T-helper 9 cell (primary cell): ENCODE data around the gene SLC30A5.
"Not testable (repeated sequence)": the region's sequence is repeated elsewhere in the genome, so short reads cannot be mapped to it uniquely, and the experiment has no call there.

ENCODE experiments used
- DNase-seq: peaks from one replicate; pipeline ENCODE4 v3.0.0-alpha.2; 2020

SLC30A5 gene

DNA sequence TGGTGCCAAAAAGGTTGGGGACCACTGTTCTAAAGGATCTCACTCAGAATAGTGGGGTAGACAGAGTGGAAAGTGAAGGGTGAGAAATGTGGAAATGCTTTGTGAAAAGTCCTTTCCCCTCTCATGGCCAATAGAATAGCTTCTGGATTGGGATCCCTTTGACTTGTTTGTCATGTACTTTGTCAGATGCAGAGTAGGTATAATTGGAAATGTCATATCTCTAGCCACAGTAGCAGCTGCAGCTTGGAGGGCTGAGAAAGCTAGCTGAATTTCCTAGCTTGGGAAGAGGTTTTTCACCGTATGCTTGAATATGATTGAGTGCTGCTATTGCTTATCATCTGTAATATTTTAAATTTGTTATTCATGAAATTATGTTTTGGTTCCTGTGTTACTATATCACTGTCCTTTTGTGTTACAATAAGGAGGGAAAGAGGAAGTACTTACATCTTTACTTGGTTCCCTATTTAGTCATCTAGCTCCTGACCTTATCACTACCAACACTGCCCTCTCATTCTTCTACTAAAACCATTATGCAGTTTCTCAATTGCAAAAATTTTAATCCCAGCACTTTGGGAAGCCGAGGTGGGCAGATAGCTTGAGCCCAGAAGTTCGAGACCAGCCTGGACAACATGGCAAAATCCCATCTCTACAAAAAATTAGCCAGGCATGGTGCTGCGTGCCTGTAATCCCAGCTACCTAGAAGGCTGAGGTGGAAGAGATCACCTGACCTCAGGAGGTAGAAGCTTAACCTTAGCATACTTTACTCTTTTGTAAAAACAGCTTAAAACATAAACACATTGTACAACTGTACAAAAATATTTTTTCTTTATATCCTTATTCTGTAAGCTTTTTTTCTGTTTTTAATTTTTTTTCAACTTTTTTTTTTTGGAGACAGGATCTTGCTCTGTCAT lies 12.4 kb downstream of the SLC30A5 start:
- no peak for DNase-seq

DNA sequence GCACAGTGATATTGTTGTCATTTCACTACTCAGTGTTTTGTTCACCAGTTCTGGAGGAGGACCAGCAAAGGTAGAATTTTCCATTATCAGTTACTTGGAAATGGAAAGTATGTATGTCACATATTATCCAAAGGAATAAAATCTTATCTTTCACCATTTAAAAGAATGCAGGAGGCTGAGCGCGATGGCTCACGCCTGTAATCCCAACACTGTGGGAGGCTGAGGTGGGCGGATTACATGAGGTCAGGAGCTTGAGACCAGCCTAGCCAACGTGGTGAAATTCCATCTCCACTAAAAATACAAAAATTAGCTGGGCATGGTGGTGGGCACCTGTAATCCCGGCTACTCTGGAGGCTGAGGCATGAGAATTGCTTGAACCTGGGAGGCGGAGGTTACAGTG lies 14.6 kb downstream of the SLC30A5 start:
- not testable (repeated sequence) for DNase-seq

DNA sequence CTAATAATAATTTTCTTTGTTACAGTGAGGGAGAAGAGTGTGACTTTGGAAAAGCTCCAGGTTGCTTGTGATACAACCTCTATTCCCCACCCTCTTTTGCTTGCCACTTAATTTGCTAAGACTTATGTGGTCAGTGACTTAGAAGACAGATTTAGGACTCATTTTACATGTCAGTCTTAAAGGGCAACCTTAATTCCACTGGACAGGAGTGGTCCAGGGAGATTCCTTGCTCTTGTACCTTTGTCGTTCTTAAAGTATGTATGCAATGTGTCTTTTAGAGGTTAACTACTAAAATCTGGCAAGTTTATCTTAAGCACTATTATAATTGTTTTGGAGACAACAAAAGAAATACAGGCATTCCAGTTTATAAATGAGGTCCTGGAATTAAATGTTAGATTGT lies 20.0 kb downstream of the SLC30A5 start:
- DNase-seq = no peak

DNA sequence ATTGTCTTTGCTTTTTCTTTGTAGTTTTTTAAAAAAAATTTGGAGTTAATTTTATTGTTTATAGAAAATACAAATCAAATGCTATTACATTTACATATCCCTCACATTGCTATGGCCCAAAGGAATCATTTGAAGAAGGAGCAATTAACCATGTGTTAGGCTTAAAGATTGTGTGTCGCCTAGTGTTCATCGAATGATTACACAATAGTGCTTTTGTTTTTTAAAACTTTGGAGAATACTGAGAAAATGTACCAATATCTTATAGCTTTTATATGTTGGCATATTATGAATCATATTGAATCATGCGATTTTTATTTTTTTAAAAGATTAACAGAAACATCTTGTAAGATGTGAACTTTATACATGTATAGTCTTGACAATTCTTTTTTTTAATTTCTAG lies 21.7 kb downstream of the SLC30A5 start:
- no peak for DNase-seq

DNA sequence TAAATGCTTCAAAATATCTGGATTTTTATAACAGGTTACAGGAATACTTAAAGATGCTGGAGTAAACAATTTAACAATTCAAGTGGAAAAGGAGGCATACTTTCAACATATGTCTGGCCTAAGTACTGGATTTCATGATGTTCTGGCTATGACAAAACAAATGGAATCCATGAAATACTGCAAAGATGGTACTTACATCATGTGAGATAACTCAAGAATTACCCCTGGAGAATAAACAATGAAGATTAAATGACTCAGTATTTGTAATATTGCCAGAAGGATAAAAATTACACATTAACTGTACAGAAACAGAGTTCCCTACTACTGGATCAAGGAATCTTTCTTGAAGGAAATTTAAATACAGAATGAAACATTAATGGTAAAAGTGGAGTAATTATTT lies 35.6 kb downstream of the SLC30A5 start:
- DNase-seq = no peak

DNA sequence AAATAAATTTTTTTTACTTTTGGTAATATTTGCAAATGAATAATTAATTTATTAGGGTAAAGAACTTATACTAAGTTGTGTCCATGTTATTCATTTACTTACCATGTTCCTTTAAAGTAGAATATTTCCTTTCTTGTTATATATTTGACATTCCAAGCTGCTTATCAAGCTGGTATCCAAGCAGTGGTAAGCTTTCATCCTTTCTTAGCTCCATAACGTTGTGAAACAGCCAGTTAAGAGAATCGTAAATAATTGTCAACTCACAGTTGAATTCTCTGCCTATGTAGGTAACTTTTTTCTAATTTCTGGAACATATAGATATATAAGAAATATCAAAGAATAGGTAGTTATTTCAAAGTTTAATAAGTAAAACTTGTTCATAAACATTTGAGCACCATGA lies 36.4 kb downstream of the SLC30A5 start:
- no peak for DNase-seq

DNA sequence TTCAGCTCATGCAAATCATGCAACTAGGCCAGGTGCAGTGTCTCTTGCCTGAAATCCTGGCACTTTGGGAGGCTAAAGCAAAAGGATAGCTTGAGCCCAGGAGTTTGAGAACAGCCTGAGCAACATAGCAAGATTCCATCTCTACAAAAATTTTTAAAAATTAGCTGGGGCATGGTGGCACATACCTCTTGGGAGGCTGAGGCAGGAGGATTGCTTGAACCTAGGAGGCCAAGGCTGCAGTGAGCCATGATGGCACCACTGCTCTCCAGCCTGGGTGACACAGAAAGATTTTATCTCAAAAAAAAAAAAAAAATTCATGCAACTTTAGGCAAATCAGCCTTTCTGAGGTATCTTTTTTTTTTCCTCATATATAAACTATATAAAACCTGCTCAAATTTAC lies 37.5 kb downstream of the SLC30A5 start:
- no peak for DNase-seq

DNA sequence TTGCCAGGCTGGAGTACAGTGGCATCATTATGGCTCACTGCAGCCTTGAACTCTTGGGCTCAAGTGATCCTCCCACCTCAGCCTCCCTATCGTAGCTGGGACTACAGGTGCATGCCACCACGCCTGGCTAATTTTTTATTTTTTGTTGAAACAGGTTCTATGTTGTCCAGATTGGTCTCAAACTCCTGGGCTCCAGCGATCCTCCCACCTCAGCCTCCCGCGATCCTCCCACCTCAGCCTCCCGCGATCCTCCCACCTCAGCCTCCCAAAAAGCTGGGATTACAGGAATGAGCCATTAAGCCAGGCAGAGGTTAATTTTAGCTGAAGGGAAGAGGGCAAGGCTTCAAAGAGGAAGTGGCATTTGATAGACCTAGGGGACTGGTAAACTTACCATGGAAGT lies 40.3 kb downstream of the SLC30A5 start:
- no peak for DNase-seq

DNA sequence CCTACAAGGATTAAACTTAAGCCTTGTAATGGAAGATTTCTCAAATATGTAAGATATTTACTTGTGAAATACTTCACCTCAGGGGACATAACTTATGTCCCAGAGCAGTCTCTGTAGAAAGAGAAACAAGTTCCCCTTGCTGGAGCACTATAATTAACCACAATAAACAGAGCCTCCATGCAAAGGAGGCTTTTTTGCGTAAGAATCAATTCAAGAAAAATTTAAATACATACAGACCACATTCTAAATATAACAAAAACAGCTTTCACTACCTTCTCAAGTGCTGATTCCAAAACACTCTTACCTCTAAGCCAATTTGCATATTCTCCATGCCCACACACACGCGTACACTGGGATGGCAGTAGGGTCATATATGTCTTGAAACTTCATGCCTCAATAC lies 42.5 kb downstream of the SLC30A5 start:
- DNase-seq = no peak

DNA sequence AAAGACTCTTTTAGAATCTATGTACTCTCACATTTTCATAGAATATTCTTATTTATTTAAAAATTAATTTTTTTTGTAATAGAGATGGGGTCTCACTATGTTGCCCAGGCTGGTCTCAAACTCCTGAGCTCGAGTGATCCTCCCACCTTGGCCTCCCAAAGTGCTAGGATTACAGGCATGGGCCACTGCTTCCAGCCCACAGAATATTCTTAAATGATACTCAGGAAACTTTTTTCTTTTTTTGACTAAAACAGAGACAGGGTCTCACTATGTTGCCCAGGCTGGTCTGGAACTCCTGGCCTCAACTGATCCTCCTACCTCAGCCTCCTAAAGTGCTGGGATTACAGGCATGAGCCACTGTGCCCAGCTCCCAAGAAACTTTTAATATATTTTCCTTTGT lies 43.4 kb downstream of the SLC30A5 start:
- not testable (repeated sequence) for DNase-seq

DNA sequence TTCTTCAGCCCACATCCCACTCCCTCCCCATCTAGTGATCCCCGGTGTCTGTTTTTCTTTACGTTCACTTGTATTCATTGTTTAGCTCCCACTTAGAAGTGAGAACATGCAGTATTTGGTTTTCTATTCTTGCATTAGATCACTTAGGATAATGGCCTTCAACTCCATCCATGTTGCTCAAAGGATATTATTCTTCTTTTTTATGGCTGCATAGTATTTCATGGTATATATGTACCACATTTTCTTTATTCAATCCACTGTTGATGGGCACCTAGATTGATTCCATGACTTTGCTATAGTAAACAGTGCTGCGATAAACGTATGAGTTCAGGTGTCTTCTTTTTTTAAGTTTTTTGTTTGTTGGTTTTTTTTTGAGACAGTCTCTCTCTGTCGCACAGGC lies 44.0 kb downstream of the SLC30A5 start:
- no peak for DNase-seq

DNA sequence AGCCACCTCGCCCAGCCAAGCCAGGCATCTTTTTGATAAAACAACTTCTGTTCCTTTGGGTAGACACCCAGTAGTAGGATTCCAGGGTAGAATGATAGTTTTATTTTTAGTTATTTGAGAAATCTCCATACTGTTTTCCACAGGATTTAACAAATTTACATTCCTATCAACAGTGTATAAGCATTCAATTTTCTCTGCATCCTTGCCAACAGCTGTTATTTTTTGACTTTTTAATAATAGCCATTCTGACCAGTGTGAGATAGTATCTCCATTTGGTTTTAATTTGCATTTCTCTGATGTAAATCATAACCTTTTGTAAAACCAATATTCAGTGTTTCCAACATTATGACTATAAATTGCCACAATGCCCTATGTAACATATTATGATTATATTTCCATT lies 45.0 kb downstream of the SLC30A5 start:
- DNase-seq = no peak

DNA sequence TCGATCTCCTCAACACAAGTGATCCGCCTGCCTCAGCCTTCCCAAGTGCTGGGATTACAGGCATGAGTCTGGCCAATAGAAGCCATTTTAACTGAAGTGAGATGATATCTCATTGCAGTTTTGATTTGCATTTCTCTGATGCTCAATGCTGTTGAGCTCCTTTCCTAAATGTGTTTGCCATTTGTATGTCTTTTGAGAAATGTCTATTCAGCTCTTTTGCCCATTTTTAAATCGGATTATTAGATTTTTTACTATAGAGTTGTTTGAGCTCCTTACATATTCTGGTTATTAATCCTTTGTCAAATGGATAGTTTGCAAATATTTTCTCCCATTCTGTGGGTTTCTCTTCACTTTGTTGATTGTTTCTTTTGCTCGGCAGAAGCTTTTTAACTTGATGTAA lies 46.4 kb downstream of the SLC30A5 start:
- not testable (repeated sequence) for DNase-seq

DNA sequence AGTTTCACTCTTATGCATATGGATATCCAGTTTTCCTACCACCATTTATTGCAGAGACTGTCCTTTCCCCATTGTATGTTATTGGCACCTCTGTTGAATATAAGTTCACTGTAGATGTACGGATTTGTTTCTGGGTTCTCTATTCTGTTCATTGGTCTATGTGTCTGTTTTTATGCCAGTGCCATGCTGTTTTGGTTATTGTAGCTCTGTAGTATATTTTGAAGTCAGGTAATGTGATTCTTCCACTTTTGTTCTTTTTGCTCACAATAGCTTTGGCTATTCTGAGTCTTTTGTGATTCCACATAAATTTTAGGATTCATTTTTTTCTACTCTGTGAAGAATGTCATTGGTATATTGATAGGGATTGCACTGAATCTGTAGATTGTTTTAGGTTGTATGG lies 47.0 kb downstream of the SLC30A5 start:
- no peak for DNase-seq

DNA sequence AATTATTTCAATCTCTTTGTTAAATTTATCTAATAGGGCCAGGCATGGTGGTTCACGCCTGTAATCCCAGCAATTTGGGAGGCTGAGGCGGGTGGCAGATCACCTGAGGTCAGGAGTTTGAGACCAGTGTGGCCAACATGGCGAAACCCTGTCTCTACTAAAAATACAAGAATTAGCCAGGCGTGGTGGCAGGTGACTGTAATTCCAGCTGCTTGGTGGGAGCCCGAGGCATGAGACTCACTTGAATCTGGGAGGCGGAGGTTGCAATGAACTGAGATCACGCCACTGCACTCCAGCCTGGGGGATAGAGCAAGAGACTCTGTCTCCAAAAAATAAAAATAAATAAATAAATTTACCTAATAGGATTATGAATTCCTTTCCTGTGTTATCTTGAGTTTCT lies 54.8 kb downstream of the SLC30A5 start:
- DNase-seq = not testable (repeated sequence)

DNA sequence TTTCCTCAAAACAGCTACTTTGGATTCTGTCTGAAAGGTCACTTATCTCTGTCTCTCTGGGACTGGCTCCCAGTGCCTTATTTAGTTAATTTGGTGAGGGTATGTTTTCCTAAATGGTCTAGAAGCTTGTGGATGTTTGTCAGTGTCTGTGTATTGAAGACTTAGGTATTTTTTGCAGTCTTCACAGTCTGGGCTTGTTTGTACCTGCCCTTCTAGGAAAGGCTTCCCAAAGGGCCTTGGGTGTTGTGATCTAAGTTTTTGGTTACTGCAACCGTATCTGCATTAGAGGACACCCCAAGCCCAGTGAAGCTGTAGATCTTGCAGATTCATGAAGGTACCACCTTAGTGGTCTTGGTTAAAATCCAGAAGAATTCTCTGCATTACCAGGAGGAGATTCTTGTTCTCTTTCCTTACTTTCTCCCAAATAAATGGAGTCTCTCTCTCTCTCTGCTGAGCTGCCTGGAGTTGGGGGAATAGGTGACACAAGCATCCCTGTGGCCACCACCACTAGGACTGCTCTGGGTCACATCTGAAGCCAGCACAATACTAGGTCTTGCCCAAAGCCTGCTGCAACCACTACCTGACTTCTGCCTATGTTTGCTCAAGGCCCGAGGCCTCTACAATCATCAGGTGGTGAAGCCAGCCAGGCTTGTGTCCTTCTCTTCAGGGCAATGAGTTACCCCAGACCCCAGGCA lies 55.3 kb downstream of the SLC30A5 start:
- no peak for DNase-seq

DNA sequence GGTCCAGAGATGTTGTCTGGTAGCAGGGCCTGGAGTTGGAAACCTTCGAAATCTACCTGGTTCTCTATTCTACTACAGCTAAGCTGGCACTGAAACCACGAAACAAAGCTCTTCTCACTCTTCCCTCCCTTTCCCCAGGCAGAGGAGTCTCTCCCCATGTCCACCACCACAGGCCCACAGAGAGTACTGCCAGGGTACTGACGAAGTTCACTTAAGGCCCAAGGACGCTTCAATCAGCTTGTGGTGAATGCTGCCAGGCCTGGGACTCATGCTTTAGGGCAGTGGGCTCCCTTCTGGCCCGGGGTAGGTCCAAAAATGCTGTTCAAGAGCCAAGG lies 55.8 kb downstream of the SLC30A5 start:
- no peak for DNase-seq

DNA sequence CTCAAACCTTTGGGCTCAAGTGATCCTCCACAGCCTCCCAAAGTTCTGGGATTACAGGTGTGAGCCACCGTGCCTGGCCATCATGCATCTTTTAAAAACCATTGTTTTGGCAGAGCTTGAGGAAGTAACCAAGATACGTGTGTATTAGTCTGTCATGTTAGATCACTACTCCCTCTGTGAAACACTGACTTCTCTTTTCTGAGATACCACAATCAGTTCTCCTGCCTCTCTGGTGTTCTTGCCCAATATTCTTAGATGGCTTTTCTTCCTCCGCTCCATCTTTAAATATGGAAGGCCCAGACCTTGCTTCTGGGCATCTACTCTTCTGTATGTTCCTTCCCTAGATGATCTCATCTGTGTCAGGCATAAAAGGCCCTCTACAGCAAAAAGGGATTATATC lies 58.9 kb downstream of the SLC30A5 start:
- no peak for DNase-seq

DNA sequence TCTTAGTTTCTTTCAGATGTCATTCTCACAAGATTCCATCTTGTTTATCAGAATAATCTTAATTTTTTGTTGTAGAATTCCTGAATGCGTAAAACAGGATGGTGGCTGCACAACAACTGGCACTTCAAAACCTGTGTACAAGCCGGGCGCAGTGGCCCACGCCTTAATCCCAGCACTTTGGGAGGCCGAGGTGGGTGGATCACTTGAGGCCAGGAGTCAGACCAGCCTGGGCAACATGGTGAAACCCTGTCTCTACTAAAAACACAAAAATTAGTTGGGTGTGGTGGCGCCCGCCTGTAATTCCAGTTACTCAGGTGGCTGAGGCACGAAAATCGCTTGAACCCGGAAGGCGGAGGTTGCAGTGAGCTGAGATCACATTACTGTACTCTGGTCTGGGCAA lies 62.6 kb downstream of the SLC30A5 start:
- DNase-seq = no peak

DNA sequence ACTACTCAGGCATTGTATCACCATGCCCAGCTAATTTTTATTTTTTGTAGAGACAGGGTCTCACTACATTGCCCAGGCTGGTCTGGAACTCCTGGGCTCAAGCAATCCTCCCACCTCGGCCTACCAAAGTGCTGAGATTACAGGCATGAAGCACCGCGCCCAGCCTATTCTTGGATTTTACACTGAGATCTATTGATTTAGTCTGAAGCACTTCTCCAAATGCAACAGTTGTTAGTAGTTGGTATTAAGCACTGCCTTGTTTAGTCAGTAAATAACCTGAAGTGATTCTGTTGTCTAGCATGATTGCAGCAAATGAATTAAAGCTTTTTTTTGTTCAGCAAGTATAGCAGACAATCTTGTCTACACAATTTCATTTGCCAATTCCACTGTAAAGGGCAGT lies 64.2 kb downstream of the SLC30A5 start:
- no peak for DNase-seq

DNA sequence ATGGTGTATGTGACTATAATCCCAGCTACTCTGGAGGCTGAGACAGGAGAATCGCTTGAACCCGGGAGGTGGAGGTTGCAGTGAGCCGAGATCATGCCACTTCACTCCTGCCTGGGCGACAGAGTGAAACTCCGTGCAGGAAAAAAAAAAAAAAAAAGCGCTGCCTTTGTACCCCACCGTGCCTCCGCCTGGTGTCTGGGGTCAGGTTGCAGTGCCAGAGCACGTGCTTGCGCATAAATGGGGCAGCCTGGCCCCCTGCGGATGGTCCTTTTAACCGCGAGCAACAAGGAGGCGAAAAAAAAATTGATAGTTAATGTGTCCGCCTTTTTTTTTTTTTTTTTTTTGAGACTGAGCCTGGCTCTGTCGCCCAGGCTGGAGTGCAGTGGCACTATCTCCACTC lies 66.8 kb downstream of the SLC30A5 start:
- DNase-seq = no peak

DNA sequence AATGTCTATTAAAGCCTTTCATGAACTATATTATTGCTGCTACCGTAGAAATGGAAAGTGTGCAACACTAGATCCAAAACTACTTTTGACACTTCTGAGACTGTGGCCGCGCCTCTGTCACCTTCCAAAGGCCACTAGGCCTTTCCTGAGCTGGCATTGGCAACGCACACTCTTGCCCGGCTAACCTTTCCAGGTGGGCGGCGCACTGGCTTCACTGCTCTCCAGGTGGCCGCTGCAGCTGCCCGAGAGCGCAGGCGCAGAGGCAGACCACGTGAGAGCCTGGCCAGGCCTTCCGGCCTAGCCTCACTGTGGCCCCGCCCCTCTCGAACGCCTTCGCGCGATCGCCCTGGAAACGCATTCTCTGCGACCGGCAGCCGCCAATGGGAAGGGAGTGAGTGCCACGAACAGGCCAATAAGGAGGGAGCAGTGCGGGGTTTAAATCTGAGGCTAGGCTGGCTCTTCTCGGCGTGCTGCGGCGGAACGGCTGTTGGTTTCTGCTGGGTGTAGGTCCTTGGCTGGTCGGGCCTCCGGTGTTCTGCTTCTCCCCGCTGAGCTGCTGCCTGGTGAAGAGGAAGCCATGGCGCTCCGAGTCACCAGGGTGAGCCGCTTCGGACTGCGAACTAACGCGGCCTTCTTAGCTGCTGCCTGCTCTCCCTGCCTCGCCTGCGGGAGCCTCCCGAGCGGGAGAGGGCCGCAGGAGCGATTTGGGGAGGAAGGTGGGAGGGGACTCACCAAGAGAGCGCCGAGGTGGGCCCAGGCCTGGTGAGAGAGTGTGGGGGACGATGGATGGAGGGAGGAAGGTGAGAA lies 73.1 kb downstream of the SLC30A5 start, which contains the start of gene CCNB1:
TSS of gene CCNB1 (plus strand) at position 465 of the 807 bp plus-strand sequence. CDS start at position 578, 113 bp downstream.
- DNase-seq = peak; percentile 94

DNA sequence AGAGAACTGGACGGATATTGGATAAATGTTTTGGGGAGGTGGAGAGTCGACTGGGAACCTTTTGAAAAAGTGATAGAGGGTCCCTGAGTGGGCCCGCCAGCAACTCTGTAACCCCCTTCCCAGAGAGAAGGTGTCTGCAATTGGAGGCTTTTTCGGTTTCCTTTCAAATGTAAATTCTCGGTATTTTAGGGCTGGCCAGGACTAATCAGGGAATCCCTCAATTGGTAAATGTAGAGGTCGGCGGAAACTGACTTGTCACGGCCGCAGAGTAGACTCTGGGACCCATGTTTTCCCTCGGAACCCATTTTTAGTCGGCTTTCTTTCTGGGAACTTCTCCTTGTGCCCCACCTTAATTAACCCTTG lies 73.7 kb downstream of the SLC30A5 start:
- DNase-seq = no peak

DNA sequence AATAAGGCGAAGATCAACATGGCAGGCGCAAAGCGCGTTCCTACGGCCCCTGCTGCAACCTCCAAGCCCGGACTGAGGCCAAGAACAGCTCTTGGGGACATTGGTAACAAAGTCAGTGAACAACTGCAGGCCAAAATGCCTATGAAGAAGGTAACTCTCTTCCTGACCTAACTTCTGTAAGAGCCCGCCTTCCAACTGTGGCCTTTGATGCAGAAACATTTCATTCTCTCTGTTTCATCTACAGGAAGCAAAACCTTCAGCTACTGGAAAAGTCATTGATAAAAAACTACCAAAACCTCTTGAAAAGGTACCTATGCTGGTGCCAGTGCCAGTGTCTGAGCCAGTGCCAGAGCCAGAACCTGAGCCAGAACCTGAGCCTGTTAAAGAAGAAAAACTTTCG lies 74.1 kb downstream of the SLC30A5 start:
- DNase-seq = no peak
